Progenitor cell of endocrine pancreas (in vitro differentiated cells): ENCODE data around the gene PPRC1. TPM values are rescaled to one million over a fixed set of nuclear protein-coding genes. Genes with fewer than 3 reads are reported as not detected.

Experiments
- DNase-seq: peaks from one replicate; pipeline ENCODE4 v3.0.0; 2021; ENCODE audit warnings: low spot score; ENCODE audit not compliant: unreplicated experiment
- H3K27ac Mint-ChIP-seq: 2 replicates; pipeline ENCODE4 v1.8.0; 2021; ENCODE audit warnings: mild to moderate bottlenecking, moderate library complexity, mixed read lengths
- H3K27me3 Mint-ChIP-seq: 2 replicates; pipeline ENCODE4 v1.8.0; 2021; ENCODE audit warnings: mixed read lengths
- H3K36me3 Mint-ChIP-seq: 2 replicates; pipeline ENCODE4 v1.8.0; 2022; ENCODE audit warnings: mixed read lengths; ENCODE audit not compliant: insufficient read depth
- H3K4me1 Mint-ChIP-seq: 2 replicates; pipeline ENCODE4 v1.8.0; 2021; ENCODE audit warnings: low read depth, mixed read lengths
- H3K4me3 Mint-ChIP-seq: 2 replicates; pipeline ENCODE4 v1.8.0; 2021; ENCODE audit warnings: low read depth, mild to moderate bottlenecking, moderate library complexity, mixed read lengths
- H3K9me3 Mint-ChIP-seq: 2 replicates; pipeline ENCODE4 v1.8.0; 2021; ENCODE audit warnings: low read depth, mixed read lengths
- CTCF ChIP-seq: fragments of 200-600 bp; sonication (generic); IDR thresholded peaks from one replicate; pipeline ENCODE4 v1.5.0; 2021; ENCODE audit warnings: antibody characterized with exemption, mild to moderate bottlenecking; ENCODE audit not compliant: unreplicated experiment
- total RNA-seq: library from RNA; stranded (reverse); gene quantifications from 2 replicates; pipeline ENCODE4 v1.2.1, GENCODE V29; 2021

The PPRC1 gene
- total RNA-seq, 1 donor from 2014 or later, result 40.1 TPM

- DNase-seq, result peak; percentile 17
- Mint-ChIP-seq H3K27me3 (no peaks in the 10 kb centered on the region), H3K9me3 (no peaks in the 10 kb centered on the region), H3K4me1 (peaks cover 40% of the 10 kb centered on the region), H3K4me3 (peak overlapping the region; percentile 90), H3K27ac (peak overlapping the region; percentile 97), H3K36me3 (peaks cover 10% of the 10 kb centered on the region)
- no peak for TF ChIP-seq CTCF
These were observed 18.6 kb upstream of the PPRC1 start for GRCh38 chr10:102113956-102114857.

- Mint-ChIP-seq H3K4me3 (peak overlapping the region; percentile 90), H3K4me1 (peaks cover 43% of the 10 kb centered on the region), H3K9me3 (no peaks in the 10 kb centered on the region), H3K36me3 (peaks cover 6% of the 10 kb centered on the region), H3K27ac (peak overlapping the region; percentile 95), H3K27me3 (no peaks in the 10 kb centered on the region)
- no peak for TF ChIP-seq CTCF
- peak; percentile 70 for DNase-seq
These were observed 17.8 kb upstream of the PPRC1 start for GRCh38 chr10:102114861-102115618.

- no peak for TF ChIP-seq CTCF
- Mint-ChIP-seq H3K4me1 (peaks cover 43% of the 10 kb centered on the region), H3K27ac (peak overlapping the region; percentile 95), H3K4me3 (peak overlapping the region; percentile 90), H3K27me3 (no peaks in the 10 kb centered on the region), H3K9me3 (no peaks in the 10 kb centered on the region), H3K36me3 (peaks cover 2% of the 10 kb centered on the region)
- no peak for DNase-seq
These were observed 17.1 kb upstream of the PPRC1 start for GRCh38 chr10:102115775-102116174.

GRCh38 chr10:102116656-102117055, 16.2 kb upstream of the PPRC1 start:
- H3K9me3 Mint-ChIP-seq, result no peaks in the 10 kb centered on the region
- no peaks in the 10 kb centered on the region for H3K36me3 Mint-ChIP-seq
- H3K4me1 Mint-ChIP-seq, result peaks cover 46% of the 10 kb centered on the region
- H3K4me3 Mint-ChIP-seq, result peak overlapping the region; percentile 90
- DNase-seq, result no peak
- H3K27me3 Mint-ChIP-seq, result no peaks in the 10 kb centered on the region
- peak overlapping the region; percentile 19 for H3K27ac Mint-ChIP-seq
- TF ChIP-seq CTCF, result no peak

GRCh38 chr10:102117391-102118159, 15.3 kb upstream of the PPRC1 start:
- no peak for TF ChIP-seq CTCF
- H3K4me3 Mint-ChIP-seq, result peak overlapping the region; percentile 49
- no peaks in the 10 kb centered on the region for H3K9me3 Mint-ChIP-seq
- DNase-seq, result no peak
- peak overlapping the region; percentile 85 for H3K27ac Mint-ChIP-seq
- no peaks in the 10 kb centered on the region for H3K36me3 Mint-ChIP-seq
- H3K27me3 Mint-ChIP-seq, result no peaks in the 10 kb centered on the region
- peaks cover 46% of the 10 kb centered on the region for H3K4me1 Mint-ChIP-seq
